SU-DHL-6 (cell line): ENCODE measurements around the gene TMEM225B.

Source experiments
- H2AFZ ChIP-seq: fragments of 200-600 bp; sonication (generic); 2 replicates; pipeline ENCODE4 v1.6.1; 2014; ENCODE audit warnings: low read depth, mild to moderate bottlenecking, moderate library complexity, mixed read lengths, antibody characterized with exemption, low read length; ENCODE audit not compliant: severe bottlenecking
- H3F3A ChIP-seq: fragments of 200-600 bp; shearing (Covaris generic); 2 replicates; pipeline ENCODE4 v1.6.0; 2016; ENCODE audit warnings: antibody characterized with exemption, mild to moderate bottlenecking; ENCODE audit not compliant: insufficient read depth
- H3K27ac ChIP-seq: fragments of 200-600 bp; sonication (generic); 2 replicates; pipeline ENCODE4 v1.5.1; 2016; ENCODE audit warnings: low read depth, mild to moderate bottlenecking, low read length, moderate library complexity, mixed read lengths
- H3K27me3 ChIP-seq: fragments of 200-600 bp; sonication (generic), shearing (Covaris generic); 2 replicates; pipeline ENCODE4 v1.6.0; 2014; ENCODE audit warnings: mild to moderate bottlenecking, low read length
- H3K36me3 ChIP-seq: fragments of 200-600 bp; sonication (generic); 2 replicates; pipeline ENCODE4 v1.6.1; 2014; ENCODE audit warnings: mild to moderate bottlenecking, low read length, mixed read lengths
- H3K4me2 ChIP-seq: fragments of 300-600, 200-600 bp; shearing (Covaris generic), sonication (generic); 2 replicates; pipeline ENCODE4 v1.6.0; 2014; ENCODE audit warnings: low read length, low read depth, mild to moderate bottlenecking; ENCODE audit not compliant: poor library complexity, severe bottlenecking
- H3K4me3 ChIP-seq: fragments of 200-600 bp; sonication (generic); 2 replicates; pipeline ENCODE4 v1.5.1; 2014; ENCODE audit warnings: antibody characterized with exemption, low read length, mild to moderate bottlenecking, mixed read lengths; ENCODE audit not compliant: insufficient read depth, poor library complexity, severe bottlenecking
- H3K79me2 ChIP-seq: fragments of 200-600 bp; sonication (generic); 2 replicates; pipeline ENCODE4 v1.6.1; 2014; ENCODE audit warnings: mild to moderate bottlenecking, low read length, moderate library complexity; ENCODE audit not compliant: insufficient read depth
- H3K9ac ChIP-seq: fragments of 200-600 bp; sonication (generic); 2 replicates; pipeline ENCODE4 v1.7.0; 2014; ENCODE audit warnings: mild to moderate bottlenecking, low read length
- H3K9me2 ChIP-seq: fragments of 200-600 bp; sonication (generic); replicated peaks from 2 replicates; pipeline ENCODE4 v1.6.1; 2014; ENCODE audit warnings: low read length; ENCODE audit not compliant: insufficient read depth
- H3K9me3 ChIP-seq: fragments of 200-600 bp; sonication (generic); 2 replicates; pipeline ENCODE4 v1.6.1; 2014; ENCODE audit warnings: low read length, mixed read lengths; ENCODE audit not compliant: insufficient read depth
- H4K20me1 ChIP-seq: fragments of 200-600 bp; sonication (generic); 2 replicates; pipeline ENCODE4 v1.6.1; 2014; ENCODE audit warnings: low read depth, mild to moderate bottlenecking, antibody characterized with exemption, low read length, moderate library complexity, mixed read lengths
- EZH2phosphoT487 ChIP-seq: fragments of 200-600 bp; sonication (generic), shearing (Covaris generic); conservative IDR thresholded peaks from 2 replicates; pipeline ENCODE4 v1.6.1; 2018; ENCODE audit warnings: mild to moderate bottlenecking, antibody characterized with exemption, low read length, moderate library complexity, mixed read lengths
- TF ChIP-seq, protein P1 (sequence below): fragments of 200-600 bp; sonication (generic); IDR thresholded peaks from one replicate; pipeline ENCODE4 v1.5.1; 2017; ENCODE audit warnings: antibody characterized with exemption, mild to moderate bottlenecking, low read length, moderate library complexity; ENCODE audit not compliant: insufficient read depth, poor library complexity, severe bottlenecking

TMEM225B gene

DNA sequence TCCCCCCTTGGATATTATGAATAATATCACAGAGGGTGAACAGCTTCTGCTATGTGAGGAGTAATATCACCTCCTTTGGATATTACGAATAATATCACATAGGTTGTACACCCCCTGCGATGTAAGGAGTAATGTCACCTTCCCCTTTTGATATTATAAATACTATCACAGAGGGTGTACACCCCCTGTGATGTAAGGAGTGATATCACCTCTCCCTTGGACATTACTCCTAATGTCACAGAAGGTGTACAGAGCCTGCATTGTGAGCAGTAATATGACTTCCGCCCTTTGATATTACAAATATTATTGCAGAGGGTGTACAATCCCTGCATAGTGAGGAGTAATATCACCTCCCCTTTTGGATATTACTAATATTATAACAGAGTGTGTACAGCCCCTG, 9.2 kb upstream of the TMEM225B start:
- no peaks in the 10 kb centered on the region for H3K9me2 ChIP-seq
- no peak overlapping the region for H3K9ac ChIP-seq
- H3K9me3 ChIP-seq = no peaks in the 10 kb centered on the region
- H4K20me1 ChIP-seq = no peaks in the 10 kb centered on the region
- no peak for TF ChIP-seq EZH2phosphoT487
- no peak overlapping the region for H3K4me2 ChIP-seq
- no peak overlapping the region for H3K27ac ChIP-seq
- H3F3A ChIP-seq = no peaks in the 10 kb centered on the region
- H3K79me2 ChIP-seq = no peaks in the 10 kb centered on the region
- H3K4me3 ChIP-seq = no peak overlapping the region
- H2AFZ ChIP-seq = no peak overlapping the region
- H3K36me3 ChIP-seq = no peaks in the 10 kb centered on the region
- no peaks in the 10 kb centered on the region; the same call in 1 of the 2 replicates for H3K27me3 ChIP-seq

DNA sequence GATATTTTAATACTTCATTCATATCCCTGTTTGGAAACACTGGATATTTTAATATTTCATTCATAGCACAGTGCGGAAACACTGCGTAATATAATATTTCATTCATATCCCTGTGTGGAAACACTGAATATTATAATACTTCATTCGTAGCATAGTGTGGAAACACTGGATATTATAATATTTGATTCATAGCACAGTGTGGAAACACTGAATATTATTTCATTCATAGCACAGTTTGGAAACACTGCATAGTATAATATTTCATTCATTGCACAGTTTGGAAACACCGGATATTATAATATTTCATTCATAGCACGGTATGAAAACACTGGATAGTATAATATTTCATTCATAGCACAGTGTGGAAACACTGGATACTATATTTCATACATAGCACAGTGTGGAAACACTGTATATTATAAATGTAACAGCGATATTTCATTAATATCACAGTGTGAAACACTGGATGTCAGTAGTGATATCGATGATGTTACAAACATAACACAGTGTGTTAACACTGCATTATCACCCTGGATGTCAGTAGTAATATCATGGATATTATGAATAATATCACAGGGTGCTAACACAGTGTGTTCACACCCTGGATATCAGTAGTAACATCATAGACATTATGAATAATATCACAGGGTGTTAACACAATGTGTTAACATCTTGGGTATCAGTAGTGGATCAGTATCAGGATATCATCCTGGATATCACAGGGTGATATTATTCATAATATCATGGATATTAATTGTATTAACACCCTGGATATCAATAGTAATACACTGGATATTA, 2.9 kb upstream of the TMEM225B start:
- Histone ChIP-seq H3K9me2 (no peaks in the 10 kb centered on the region), H3K9ac (no peak overlapping the region), H3K27me3 (no peaks in the 10 kb centered on the region; the same call in 1 of the 2 replicates), H2AFZ (no peak overlapping the region), H3K36me3 (no peaks in the 10 kb centered on the region), H3K9me3 (no peaks in the 10 kb centered on the region), H3K4me2 (no peak overlapping the region), H3K4me3 (no peak overlapping the region), H3K79me2 (no peaks in the 10 kb centered on the region), H3F3A (no peaks in the 10 kb centered on the region), H3K27ac (no peak overlapping the region), H4K20me1 (no peaks in the 10 kb centered on the region)
- TF ChIP-seq, protein P1, sequence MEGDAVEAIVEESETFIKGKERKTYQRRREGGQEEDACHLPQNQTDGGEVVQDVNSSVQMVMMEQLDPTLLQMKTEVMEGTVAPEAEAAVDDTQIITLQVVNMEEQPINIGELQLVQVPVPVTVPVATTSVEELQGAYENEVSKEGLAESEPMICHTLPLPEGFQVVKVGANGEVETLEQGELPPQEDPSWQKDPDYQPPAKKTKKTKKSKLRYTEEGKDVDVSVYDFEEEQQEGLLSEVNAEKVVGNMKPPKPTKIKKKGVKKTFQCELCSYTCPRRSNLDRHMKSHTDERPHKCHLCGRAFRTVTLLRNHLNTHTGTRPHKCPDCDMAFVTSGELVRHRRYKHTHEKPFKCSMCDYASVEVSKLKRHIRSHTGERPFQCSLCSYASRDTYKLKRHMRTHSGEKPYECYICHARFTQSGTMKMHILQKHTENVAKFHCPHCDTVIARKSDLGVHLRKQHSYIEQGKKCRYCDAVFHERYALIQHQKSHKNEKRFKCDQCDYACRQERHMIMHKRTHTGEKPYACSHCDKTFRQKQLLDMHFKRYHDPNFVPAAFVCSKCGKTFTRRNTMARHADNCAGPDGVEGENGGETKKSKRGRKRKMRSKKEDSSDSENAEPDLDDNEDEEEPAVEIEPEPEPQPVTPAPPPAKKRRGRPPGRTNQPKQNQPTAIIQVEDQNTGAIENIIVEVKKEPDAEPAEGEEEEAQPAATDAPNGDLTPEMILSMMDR = no peak
- TF ChIP-seq EZH2phosphoT487 = no peak

DNA sequence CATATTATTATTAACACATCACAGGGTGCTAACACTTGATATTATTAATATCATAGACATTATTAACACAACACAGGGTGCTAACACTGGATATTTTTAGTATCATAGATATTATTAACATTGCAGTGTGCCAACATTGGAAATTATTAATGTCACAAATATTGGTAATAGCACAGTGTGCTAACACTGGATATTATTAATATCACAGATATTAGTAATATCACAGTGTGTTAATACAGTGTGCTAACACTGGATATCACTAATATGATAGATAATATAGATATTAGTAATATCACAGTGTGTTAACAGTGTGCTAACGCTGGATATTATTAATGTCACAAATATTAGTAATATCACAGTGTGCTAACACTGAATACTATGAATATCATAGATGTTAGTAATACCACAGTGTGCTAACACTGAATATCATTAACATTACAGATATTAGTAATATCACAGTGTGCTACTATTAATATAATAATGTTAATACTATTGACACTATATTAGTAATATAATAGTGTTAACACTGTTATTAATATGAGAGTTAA, 1.6 kb upstream of the TMEM225B start:
- Histone ChIP-seq H3K27me3 (no peaks in the 10 kb centered on the region; the same call in 1 of the 2 replicates), H3K9me3 (no peaks in the 10 kb centered on the region), H3K4me3 (no peak overlapping the region), H3K9ac (no peak overlapping the region), H3K9me2 (no peaks in the 10 kb centered on the region), H2AFZ (no peak overlapping the region), H3K4me2 (no peak overlapping the region), H3F3A (no peaks in the 10 kb centered on the region), H3K27ac (no peak overlapping the region), H3K36me3 (no peaks in the 10 kb centered on the region), H3K79me2 (no peaks in the 10 kb centered on the region), H4K20me1 (no peaks in the 10 kb centered on the region)
- TF ChIP-seq EZH2phosphoT487 = no peak
- TF ChIP-seq, protein P1 = no peak

DNA sequence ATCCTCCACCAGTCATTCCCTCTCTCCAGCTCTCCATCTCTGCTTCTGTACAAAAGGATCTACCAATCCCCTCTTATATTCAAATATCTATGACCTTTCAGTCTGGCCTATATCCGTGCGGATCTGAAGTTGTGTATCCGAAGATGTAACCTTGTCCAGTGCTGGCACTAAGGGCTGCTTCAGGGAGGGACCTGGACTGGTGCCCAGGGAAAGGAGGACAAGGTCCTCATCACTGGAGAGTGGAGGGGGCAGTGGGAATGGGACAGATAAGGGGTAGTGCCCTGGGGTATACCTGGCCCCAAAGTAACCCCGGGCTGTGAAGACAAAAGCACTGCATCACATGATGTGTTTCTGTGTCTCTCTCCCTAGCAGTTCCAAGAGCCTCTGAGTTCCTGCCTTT, 1.8 kb downstream of the TMEM225B start:
- no peaks in the 10 kb centered on the region for H4K20me1 ChIP-seq
- no peak overlapping the region for H3K4me3 ChIP-seq
- TF ChIP-seq, protein P1 = no peak
- no peak for TF ChIP-seq EZH2phosphoT487
- H3K9me3 ChIP-seq = no peaks in the 10 kb centered on the region
- no peaks in the 10 kb centered on the region for H3K27me3 ChIP-seq
- H3K9me2 ChIP-seq = no peaks in the 10 kb centered on the region
- no peak overlapping the region for H3K9ac ChIP-seq
- no peak overlapping the region for H2AFZ ChIP-seq
- no peaks in the 10 kb centered on the region for H3F3A ChIP-seq
- H3K79me2 ChIP-seq = no peaks in the 10 kb centered on the region
- H3K4me2 ChIP-seq = no peak overlapping the region
- no peak overlapping the region for H3K27ac ChIP-seq
- no peaks in the 10 kb centered on the region for H3K36me3 ChIP-seq
